ENCODE measurements around the gene KRT33B. TPM values are rescaled to one million over a fixed set of nuclear protein-coding genes. Genes with fewer than 3 reads are reported as not detected.
A peak's percentile ranks its signal among the peaks of the same experiment; 100 is the strongest.

Gene KRT33B
- total RNA-seq, 4 donors from 2014 or later = 0.25 to 117 (median 4.4) TPM; not detected in 1

GRCh38 chr17:41328207-41328606 lies 41.4 kb downstream of the KRT33B start:
- no peak for DNase-seq (ENCODE audit: low spot score in 2 of 2)
- intact Hi-C loops (cut with DNase I; ENCODE audit: low total_unique reads) = loop anchor here (10.0 kb wide), 1 partner anchor 423 kb away; no protein-coding TSS in a partner anchor
- TF ChIP-seq POLR2A (IDR thresholded peaks at IDR 0.05) (no peak), CTCF (IDR thresholded peaks at IDR 0.05) (no peak)
- H3K4me3 ChIP-seq (ENCODE audit: low read depth, poor library complexity, severe bottlenecking) = no peak overlapping the region
- 92 to 94% methylated on average over 6 of the region's 7 CpGs for WGBS, 2 donors

- WGBS, 2 donors = 82 to 84% methylated on average over 7 to 8 of the region's 8 CpGs
- DNase-seq (ENCODE audit: low spot score in 2 of 2) = peak in 1 of 2 donors; percentile 80
- TF ChIP-seq CTCF (IDR thresholded peaks at IDR 0.05) (no peak), POLR2A (IDR thresholded peaks at IDR 0.05) (no peak)
- no peak overlapping the region for H3K4me3 ChIP-seq (ENCODE audit: low read depth, poor library complexity, severe bottlenecking)
- intact Hi-C loops (cut with DNase I; ENCODE audit: low total_unique reads) = loop anchor here (10.0 kb wide), 1 partner anchor 423 kb away; no protein-coding TSS in a partner anchor
Observed at GRCh38 chr17:41327411-41328120, 42.0 kb downstream of the KRT33B start.

- no peak overlapping the region for H3K4me3 ChIP-seq (ENCODE audit: low read depth, poor library complexity, severe bottlenecking)
- 73 to 76% methylated on average over 18 of the region's 18 CpGs for WGBS, 2 donors
- DNase-seq (ENCODE audit: low spot score in 2 of 2) = peak in 1 of 2 donors; percentile 80
- TF ChIP-seq POLR2A (IDR thresholded peaks at IDR 0.05) (no peak), CTCF (IDR thresholded peaks at IDR 0.05) (no peak)
- intact Hi-C loops (cut with DNase I; ENCODE audit: low total_unique reads) = loop anchor here (10.0 kb wide), 1 partner anchor 422 kb away; no protein-coding TSS in a partner anchor
Observed at GRCh38 chr17:41326173-41327145, 43.2 kb downstream of the KRT33B start.

- H3K4me3 ChIP-seq (ENCODE audit: low read depth, poor library complexity, severe bottlenecking) = no peak overlapping the region
- intact Hi-C loops (cut with DNase I; ENCODE audit: low total_unique reads) = loop anchor here (10.0 kb wide), 1 partner anchor 421 kb away; no protein-coding TSS in a partner anchor
- WGBS, 2 donors = 87 to 89% methylated on average over 3 to 6 of the region's 6 CpGs
- peak in 1 of 2 donors; percentile 50 for DNase-seq (ENCODE audit: low spot score in 2 of 2)
- TF ChIP-seq POLR2A (IDR thresholded peaks at IDR 0.05) = no peak
- TF ChIP-seq CTCF (IDR thresholded peaks at IDR 0.05) = no peak
Observed at GRCh38 chr17:41325611-41326010, 44.0 kb downstream of the KRT33B start.

GRCh38 chr17:41325126-41325525 lies 44.5 kb downstream of the KRT33B start:
- DNase-seq (ENCODE audit: low spot score in 2 of 2) = peak in 1 of 2 donors; percentile 85
- H3K4me3 ChIP-seq (ENCODE audit: low read depth, poor library complexity, severe bottlenecking) = no peak overlapping the region
- intact Hi-C loops (cut with DNase I; ENCODE audit: low total_unique reads) = loop anchor here (10.0 kb wide), 1 partner anchor 420 kb away; no protein-coding TSS in a partner anchor
- no peak for TF ChIP-seq CTCF (IDR thresholded peaks at IDR 0.05)
- TF ChIP-seq POLR2A (IDR thresholded peaks at IDR 0.05) = no peak
- WGBS, 2 donors = 86 to 89% methylated on average over 9 to 10 of the region's 10 CpGs

Measured in lower leg skin (tissue), 4 donors.